NCI-H82 (cell line): Measurements from ENCODE around the gene TMEM41A.
"Not testable (repeated sequence)": the region's sequence is repeated elsewhere in the genome, so short reads cannot be mapped to it uniquely, and the experiment has no call there.

Experiments used
- DNase-seq: peaks from one replicate; lab custom pipeline; 2025; lab: John Stamatoyannopoulos, UW

Gene TMEM41A

GRCh38 chr3:185488465-185488864, 10.4 kb downstream of the TMEM41A start:
- DNase-seq: no peak

GRCh38 chr3:185486394-185486793, 12.4 kb downstream of the TMEM41A start:
- no peak for DNase-seq

- DNase-seq: no peak
Measured at GRCh38 chr3:185484296-185484695, 14.5 kb downstream of the TMEM41A start.

- no peak for DNase-seq
Measured at GRCh38 chr3:185479373-185479945, 19.4 kb downstream of the TMEM41A start.

- no peak for DNase-seq
Measured at GRCh38 chr3:185477316-185477715, 21.5 kb downstream of the TMEM41A start.

GRCh38 chr3:185474922-185475321, 23.9 kb downstream of the TMEM41A start:
- not testable (repeated sequence) for DNase-seq

- DNase-seq: no peak
Measured at GRCh38 chr3:185473290-185473815, 25.5 kb downstream of the TMEM41A start.

- no peak for DNase-seq
Measured at GRCh38 chr3:185470323-185470722, 28.5 kb downstream of the TMEM41A start.

GRCh38 chr3:185469542-185469941, 29.3 kb downstream of the TMEM41A start:
- DNase-seq: no peak

GRCh38 chr3:185466123-185466522, 32.7 kb downstream of the TMEM41A start:
- DNase-seq: not testable (repeated sequence)

- DNase-seq: no peak
Measured at GRCh38 chr3:185465471-185465870, 33.4 kb downstream of the TMEM41A start.

GRCh38 chr3:185460719-185461350, 38.0 kb downstream of the TMEM41A start:
- DNase-seq: peak; percentile 46

GRCh38 chr3:185460309-185460708, 38.5 kb downstream of the TMEM41A start:
- DNase-seq: no peak

- DNase-seq: no peak
Measured at GRCh38 chr3:185457376-185457775, 41.5 kb downstream of the TMEM41A start.

- DNase-seq: not testable (repeated sequence)
Measured at GRCh38 chr3:185451432-185451831, 47.4 kb downstream of the TMEM41A start.

GRCh38 chr3:185448107-185448506, 50.7 kb downstream of the TMEM41A start:
- DNase-seq: no peak

GRCh38 chr3:185444329-185444728, 54.5 kb downstream of the TMEM41A start:
- no peak for DNase-seq

- no peak for DNase-seq
Measured at GRCh38 chr3:185442031-185442430, 56.8 kb downstream of the TMEM41A start.

- DNase-seq: no peak
Measured at GRCh38 chr3:185439745-185440466, 58.9 kb downstream of the TMEM41A start.
